ENCODE data around the gene TPTE.
"Not testable (repeated sequence)": the region's sequence is repeated elsewhere in the genome, so short reads cannot be mapped to it uniquely, and the experiment has no call there.

- TF ChIP-seq CTCF (IDR thresholded peaks at IDR 0.05; ENCODE audit: poor library complexity); EZH2phosphoT487 (IDR thresholded peaks at IDR 0.05; ENCODE audit: low read depth, severe bottlenecking, unreplicated experiment); EZH2 (IDR thresholded peaks at IDR 0.05; ENCODE audit: borderline replicate concordance): not testable (repeated sequence)
Measured at GRCh38 chr21:10517904-10518303, 3.5 kb upstream of the TPTE start.
